ENCODE measurements around the gene INTU.

- TF ChIP-seq CTCF (IDR thresholded peaks at IDR 0.05): no peak
- no peak for TF ChIP-seq POLR2A (IDR thresholded peaks at IDR 0.05)
Measured at GRCh38 chr4:127641524-127641923, 8.8 kb downstream of the INTU start.

Data from right lobe of liver (tissue), 4 donors.